ENCODE measurements around the gene PTBP3. TPM values are rescaled to one million over a fixed set of nuclear protein-coding genes. Genes with fewer than 3 reads are reported as not detected.
"Not testable (repeated sequence)": the region's sequence is repeated elsewhere in the genome, so short reads cannot be mapped to it uniquely, and the experiment has no call there.

Gene PTBP3
- total RNA-seq (2014; rRNA removed; shearing (Covaris generic); ENCODE audit: low replicate concordance): 30.6 and 33.2 TPM in 2 replicates

DNA sequence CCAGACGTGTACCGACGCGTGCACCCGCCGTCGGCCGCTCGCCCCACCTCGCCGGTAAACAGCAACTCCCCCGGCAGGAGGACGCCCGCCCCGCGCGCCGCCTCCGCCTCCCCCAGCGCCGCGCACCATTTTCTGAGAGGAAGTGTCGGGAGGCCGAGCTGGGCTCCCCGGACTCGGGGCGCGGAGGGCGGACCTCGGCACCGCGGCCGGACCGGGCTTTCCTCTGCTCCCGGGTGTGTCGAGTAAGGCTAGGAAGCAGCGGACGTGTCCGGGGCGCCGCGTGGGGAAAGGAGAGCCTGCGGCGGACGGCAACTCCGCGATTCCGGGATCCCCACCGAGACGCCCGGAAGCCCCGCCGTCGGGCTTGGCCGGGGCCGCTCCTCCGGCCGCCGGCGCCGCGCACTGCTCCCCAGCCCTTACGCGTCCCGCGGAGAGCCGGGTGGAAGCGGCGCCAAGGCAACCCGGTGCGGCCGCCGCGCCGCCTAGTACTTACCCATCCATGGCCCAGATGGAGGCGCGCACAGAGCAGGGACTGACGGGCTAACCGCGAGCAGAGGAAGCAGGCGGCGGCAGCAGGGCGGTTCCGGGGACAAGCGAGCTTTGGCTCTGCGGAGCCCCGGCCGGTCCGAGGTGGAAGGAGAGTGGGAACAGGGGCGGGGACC lies at the start of gene PTBP3:
Gene PTBP3, minus strand, starts transcription at position 643 of the 662 bp plus-strand sequence. CDS start 35,754 bp downstream, outside the sequence.
- in situ Hi-C loops (cut with HindIII; ENCODE audit: low pct_unique_long_range_greater_than_20kb, low sequenced_read_pairs): no loop called here
- DNase-seq (ENCODE audit: low read depth): peak; percentile 74

GRCh38 chr9:112382501-112383364 lies 49.3 kb upstream of the PTBP3 start:
- DNase-seq (ENCODE audit: low read depth): no peak
- in situ Hi-C loops (cut with HindIII; ENCODE audit: low pct_unique_long_range_greater_than_20kb, low sequenced_read_pairs): no loop called here

- in situ Hi-C loops (cut with HindIII; ENCODE audit: low pct_unique_long_range_greater_than_20kb, low sequenced_read_pairs): no loop called here
- DNase-seq (ENCODE audit: low read depth): no peak
Observed at GRCh38 chr9:112382066-112382465, 48.6 kb upstream of the PTBP3 start.

- in situ Hi-C loops (cut with HindIII; ENCODE audit: low pct_unique_long_range_greater_than_20kb, low sequenced_read_pairs): no loop called here
- peak; percentile 19 for DNase-seq (ENCODE audit: low read depth)
Observed at GRCh38 chr9:112380825-112381221, 47.4 kb upstream of the PTBP3 start.

DNA sequence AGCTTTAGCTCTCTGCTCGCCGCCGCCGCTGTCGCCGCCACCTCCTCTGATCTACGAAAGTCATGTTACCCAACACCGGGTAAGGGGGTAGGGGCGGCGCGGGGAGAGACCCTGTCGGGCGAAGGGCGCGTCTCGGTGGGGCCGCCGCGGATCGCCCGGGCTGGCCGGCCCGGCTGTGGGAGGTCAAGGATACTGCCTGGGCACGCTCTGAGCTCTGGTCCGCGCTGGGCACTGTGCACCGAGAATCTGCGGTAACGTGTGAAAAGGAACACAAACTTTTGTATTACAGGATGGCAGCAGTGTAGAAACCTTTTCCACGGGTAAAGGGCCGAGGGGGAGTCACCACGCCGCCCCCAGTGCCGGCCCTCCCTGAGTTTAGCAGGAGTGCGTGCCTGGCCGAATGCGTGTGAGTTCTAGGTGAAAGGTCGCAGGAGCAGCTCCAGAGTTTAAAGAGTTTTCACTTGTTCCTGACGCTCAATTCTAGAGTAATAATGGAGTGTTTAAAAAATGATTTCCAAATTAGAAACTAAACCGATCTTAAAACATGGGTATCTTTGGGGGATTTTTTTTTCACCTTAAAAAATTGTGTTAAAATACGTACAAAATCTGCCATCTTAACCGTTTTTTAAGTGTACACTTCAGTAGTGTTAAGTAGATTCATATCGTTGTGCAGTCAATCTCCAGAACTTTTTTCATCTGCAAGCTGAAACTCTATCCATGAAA lies 46.8 kb upstream of the PTBP3 start, which contains the start of gene HSDL2:
Gene HSDL2, plus strand, starts transcription at position 7 of the 723 bp plus-strand sequence. Its CDS starts 56 bp downstream, at position 63.
- in situ Hi-C loops (cut with HindIII; ENCODE audit: low pct_unique_long_range_greater_than_20kb, low sequenced_read_pairs): no loop called here
- DNase-seq (ENCODE audit: low read depth): no peak

DNA sequence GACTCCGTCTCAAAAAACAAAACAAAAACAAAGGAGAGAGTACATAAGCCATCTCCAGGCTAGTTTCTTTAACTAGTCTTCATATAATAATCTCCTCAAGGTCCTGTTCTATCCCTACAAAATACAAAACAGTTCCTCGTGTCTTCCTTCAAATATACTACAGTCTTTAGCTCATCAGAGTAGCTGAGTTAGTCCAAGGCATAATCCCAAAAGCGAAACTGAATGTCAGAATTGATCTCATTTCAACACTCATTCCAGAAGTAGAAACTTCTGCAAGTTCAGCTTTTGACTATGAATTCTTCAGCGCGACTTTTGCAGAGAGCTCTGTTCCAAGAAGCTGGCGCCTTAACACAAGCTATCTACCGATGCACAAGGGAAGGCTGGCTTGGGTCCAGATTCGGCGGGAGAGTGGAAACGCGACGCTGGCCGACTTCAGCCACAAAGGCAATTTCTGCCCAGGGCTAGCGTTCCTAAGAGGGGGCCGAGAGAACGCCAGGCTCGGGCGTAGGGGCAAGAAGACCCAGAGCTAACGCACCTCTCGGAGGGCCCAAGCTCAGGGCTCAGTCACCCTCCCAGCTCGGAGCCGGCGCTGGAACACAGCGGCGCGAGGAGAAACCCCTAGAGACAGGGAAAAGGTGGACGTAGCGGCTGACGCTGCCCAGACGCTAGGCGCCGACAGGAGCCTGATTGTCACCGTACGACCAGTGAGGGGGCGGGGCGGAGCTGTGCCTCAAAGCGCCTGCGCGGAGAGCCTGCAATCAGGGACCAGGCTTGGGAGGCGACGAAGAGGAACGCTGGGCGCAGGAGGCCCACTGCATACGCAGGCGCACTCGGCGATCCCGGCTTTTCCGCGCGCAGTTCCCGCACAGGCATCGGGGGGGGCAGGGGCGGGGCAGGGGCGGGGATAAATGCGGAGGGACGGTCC lies 46.0 kb upstream of the PTBP3 start:
- DNase-seq (ENCODE audit: low read depth): peak; percentile 96
- in situ Hi-C loops (cut with HindIII; ENCODE audit: low pct_unique_long_range_greater_than_20kb, low sequenced_read_pairs): no loop called here

DNA sequence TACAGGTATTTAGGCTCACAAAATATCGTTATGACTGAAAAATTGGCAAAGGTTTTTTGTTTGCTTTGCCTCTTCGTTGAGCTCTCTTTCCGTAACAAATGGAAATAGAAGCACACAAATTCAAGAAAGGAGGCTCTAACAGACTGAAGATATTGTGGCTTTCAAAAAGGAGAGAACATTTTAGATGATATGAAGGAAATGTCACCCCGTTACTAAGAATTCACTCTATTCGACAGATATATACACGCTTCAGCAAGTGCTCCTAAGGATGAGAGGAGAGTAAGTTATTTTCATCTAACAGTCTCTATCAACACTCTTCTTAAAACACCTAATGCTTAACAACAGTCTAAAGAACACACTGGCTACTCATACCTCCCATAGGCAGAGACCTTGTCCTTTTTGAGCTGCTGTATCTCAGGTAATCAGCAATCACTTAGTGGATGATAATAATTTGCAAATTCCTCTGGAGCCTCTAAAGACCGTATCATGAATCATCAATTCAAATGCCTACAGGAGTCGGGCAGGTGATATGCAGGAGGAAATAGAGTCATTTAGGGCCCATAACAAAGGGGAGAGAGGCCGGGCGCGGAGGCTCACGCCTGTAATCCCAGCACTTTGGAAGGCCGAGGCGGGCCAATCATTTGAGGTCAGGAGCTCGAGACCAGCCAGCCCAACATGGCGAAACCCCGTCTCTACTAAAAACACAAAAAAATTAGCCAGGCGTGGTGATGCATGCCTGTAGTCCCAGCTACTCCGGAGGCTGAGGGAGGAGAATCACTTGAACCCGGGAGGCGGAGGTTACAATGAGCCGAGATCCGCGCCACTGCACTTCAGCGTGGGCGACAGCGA lies 45.1 kb upstream of the PTBP3 start:
- peak; percentile 39 for DNase-seq (ENCODE audit: low read depth)
- in situ Hi-C loops (cut with HindIII; ENCODE audit: low pct_unique_long_range_greater_than_20kb, low sequenced_read_pairs): no loop called here

- in situ Hi-C loops (cut with HindIII; ENCODE audit: low pct_unique_long_range_greater_than_20kb, low sequenced_read_pairs): no loop called here
- DNase-seq (ENCODE audit: low read depth): no peak
Observed at GRCh38 chr9:112377684-112378327, 44.4 kb upstream of the PTBP3 start.

GRCh38 chr9:112377087-112377486 lies 43.7 kb upstream of the PTBP3 start:
- peak; percentile 31 for DNase-seq (ENCODE audit: low read depth)
- in situ Hi-C loops (cut with HindIII; ENCODE audit: low pct_unique_long_range_greater_than_20kb, low sequenced_read_pairs): no loop called here

DNA sequence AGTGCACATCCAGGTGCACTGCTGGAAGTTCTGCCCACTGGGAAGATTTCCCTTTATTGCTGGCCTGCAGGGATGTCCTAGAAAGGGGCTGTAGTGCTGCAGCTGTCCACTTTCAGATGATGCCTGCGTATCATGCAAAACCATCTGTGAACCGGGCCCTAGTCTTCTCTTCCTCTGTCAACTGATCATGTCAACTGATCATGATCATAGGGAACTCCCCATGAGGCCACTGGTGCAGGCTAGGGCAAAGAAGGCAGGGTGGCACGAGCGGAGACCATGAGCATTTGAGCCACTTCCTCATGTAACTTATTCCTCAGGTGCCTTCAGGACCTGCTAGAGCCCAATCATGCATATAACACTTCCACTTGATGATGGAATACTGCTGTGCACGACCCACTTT lies 41.9 kb upstream of the PTBP3 start:
- DNase-seq (ENCODE audit: low read depth): no peak
- in situ Hi-C loops (cut with HindIII; ENCODE audit: low pct_unique_long_range_greater_than_20kb, low sequenced_read_pairs): no loop called here

GRCh38 chr9:112374232-112374631 lies 40.8 kb upstream of the PTBP3 start:
- in situ Hi-C loops (cut with HindIII; ENCODE audit: low pct_unique_long_range_greater_than_20kb, low sequenced_read_pairs); DNase-seq (ENCODE audit: low read depth): not testable (repeated sequence)

GRCh38 chr9:112373666-112374065 lies 40.2 kb upstream of the PTBP3 start:
- in situ Hi-C loops (cut with HindIII; ENCODE audit: low pct_unique_long_range_greater_than_20kb, low sequenced_read_pairs); DNase-seq (ENCODE audit: low read depth): not testable (repeated sequence)

DNA sequence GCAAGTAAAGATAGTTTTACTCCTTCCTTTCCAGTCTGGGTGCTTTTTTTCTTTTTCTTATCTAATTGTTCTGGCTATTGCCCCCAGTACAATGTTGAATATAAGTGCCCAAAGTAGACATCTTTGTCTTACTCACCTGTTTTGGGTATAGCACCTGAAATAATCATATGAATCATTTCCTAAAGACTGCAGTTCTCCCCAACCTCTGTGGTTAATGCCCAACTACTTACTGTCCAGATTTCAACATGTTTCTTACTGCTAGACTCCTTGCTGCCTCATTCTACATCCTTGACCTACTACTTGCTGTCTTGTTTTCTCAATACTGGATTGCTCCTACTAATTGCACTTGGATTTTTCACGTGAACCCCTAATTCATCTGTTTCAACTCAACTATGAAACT lies 37.6 kb upstream of the PTBP3 start:
- in situ Hi-C loops (cut with HindIII; ENCODE audit: low pct_unique_long_range_greater_than_20kb, low sequenced_read_pairs): no loop called here

DNA sequence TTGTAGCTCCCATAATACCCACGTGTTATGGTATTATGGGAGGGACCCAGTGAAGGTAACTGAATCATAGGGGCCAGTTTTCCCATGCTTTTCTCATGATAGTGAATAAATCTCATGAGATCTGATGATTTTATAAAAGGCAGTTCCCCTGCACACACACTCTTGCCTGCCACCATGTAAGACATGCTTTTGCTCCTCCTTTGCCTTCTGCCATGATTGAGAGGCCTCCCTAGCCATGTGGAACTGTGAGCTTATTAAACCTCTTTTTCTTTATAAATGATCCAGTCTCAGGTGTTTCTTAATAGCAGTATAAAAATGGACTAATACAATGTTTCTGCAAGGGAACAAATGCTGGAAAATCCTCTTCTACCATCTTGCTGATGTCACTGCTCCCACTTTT lies 36.4 kb upstream of the PTBP3 start:
- no peak for DNase-seq (ENCODE audit: low read depth)
- in situ Hi-C loops (cut with HindIII; ENCODE audit: low pct_unique_long_range_greater_than_20kb, low sequenced_read_pairs): no loop called here

More for the DNA sequence above, 37.6 kb upstream of the PTBP3 start:
- DNase-seq (ENCODE audit: low read depth): no peak

GRCh38 chr9:112367465-112367864 lies 34.0 kb upstream of the PTBP3 start:
- DNase-seq (ENCODE audit: low read depth): no peak
- in situ Hi-C loops (cut with HindIII; ENCODE audit: low pct_unique_long_range_greater_than_20kb, low sequenced_read_pairs): no loop called here

- DNase-seq (ENCODE audit: low read depth): no peak
- in situ Hi-C loops (cut with HindIII; ENCODE audit: low pct_unique_long_range_greater_than_20kb, low sequenced_read_pairs): no loop called here
Observed at GRCh38 chr9:112366591-112366990, 33.2 kb upstream of the PTBP3 start.
